H1 (cell line): ENCODE measurements around the gene STXBP6. TPM values are rescaled to one million over a fixed set of nuclear protein-coding genes. Genes with fewer than 3 reads are reported as not detected.

Source experiments
- CTCF ChIA-PET: fragments of 300-600 bp; sonication (Branson Sonifier 250); formaldehyde crosslinking; loops from one replicate; lab custom pipeline; 2021; ENCODE audit not compliant: partially characterized antibody; lab: Charles Lee
- POLR2A ChIA-PET: fragments of 300-600 bp; sonication (Branson Sonifier 250); formaldehyde crosslinking; loops from one replicate; lab custom pipeline; 2021; ENCODE audit warnings: inconsistent platforms; ENCODE audit not compliant: partially characterized antibody; lab: Charles Lee
- DNase-seq, 2 experiments: peaks; one replicate each; pipeline versions ENCODE4 v3.0.0 to v3.0.0-alpha.2; 2010 to 2022; ENCODE audit warnings: low spot score in 2 of 2, low read depth in 1 of 2, mixed read lengths in 1 of 2
- FAIRE-seq: peaks from 2 replicates; lab custom pipeline; 2011; peaks lifted over from hg19 to GRCh38; lab: Jason Lieb, UNC
- H2AFZ ChIP-seq: 2 replicates; pipeline ENCODE4 v1.8.1; 2012; ENCODE audit warnings: low read length, inconsistent platforms
- H2AK5ac ChIP-seq: 2 replicates; pipeline ENCODE4 v1.6.1; 2013; ENCODE audit warnings: low read depth, low read length
- H2BK120ac ChIP-seq: replicated peaks from 2 replicates; pipeline ENCODE3; 2013; ENCODE audit warnings: low read depth, low read length, inconsistent platforms
- H2BK12ac ChIP-seq: 2 replicates; pipeline ENCODE4 v1.6.1; 2013; ENCODE audit warnings: low read depth, low read length
- H2BK15ac ChIP-seq: 2 replicates; pipeline ENCODE4 v1.6.1; 2013; ENCODE audit warnings: low read length
- H2BK20ac ChIP-seq: 2 replicates; pipeline ENCODE4 v1.6.1; 2013; ENCODE audit warnings: low read length
- H2BK5ac ChIP-seq: 2 replicates; pipeline ENCODE4 v1.6.1; 2013; ENCODE audit warnings: low read depth, low read length
- H3K14ac ChIP-seq: 2 replicates; pipeline ENCODE4 v1.6.1; 2013; ENCODE audit warnings: inconsistent platforms; ENCODE audit not compliant: insufficient read length
- H3K18ac ChIP-seq: 2 replicates; pipeline ENCODE4 v1.6.1; 2013; ENCODE audit warnings: low read length; ENCODE audit errors: extremely low read depth
- H3K23ac ChIP-seq: 2 replicates; pipeline ENCODE4 v1.6.1; 2013; ENCODE audit warnings: inconsistent platforms; ENCODE audit not compliant: insufficient read length
- H3K23me2 ChIP-seq: 2 replicates; pipeline ENCODE4 v1.6.1; 2013; ENCODE audit warnings: low read depth, low read length
- H3K27ac ChIP-seq: 2 replicates; pipeline ENCODE4 v1.6.1; 2011; ENCODE audit warnings: low read depth, low read length, inconsistent platforms
- H3K27me3 ChIP-seq, 4 experiments: replicated peaks in 1 of 4; 1 replicate in 1 of 4; 2 replicates in 3 of 4; pipeline versions ENCODE4 v1.6.1 to v1.8.1; 2011 to 2013; ENCODE audit warnings: low read length in 3 of 4, mild to moderate bottlenecking in 3 of 4, inconsistent platforms in 2 of 4, mixed read lengths in 2 of 4, moderate library complexity in 1 of 4; ENCODE audit not compliant: control insufficient read depth in 3 of 4, insufficient read depth in 3 of 4; ENCODE audit errors: extremely low read depth in 1 of 4
- H3K36me3 ChIP-seq, 4 experiments: 2 replicates each; pipeline versions ENCODE4 v1.6.1 to v1.8.1; 2011 to 2013; ENCODE audit warnings: mild to moderate bottlenecking in 4 of 4, low read length in 3 of 4, moderate library complexity in 2 of 4, control low read depth in 1 of 4, inconsistent platforms in 1 of 4; ENCODE audit not compliant: insufficient read depth in 4 of 4, control insufficient read depth in 2 of 4
- H3K4ac ChIP-seq: replicated peaks from 2 replicates; pipeline ENCODE3; 2013; ENCODE audit warnings: low read length, low read depth, mixed read lengths, inconsistent platforms; ENCODE audit not compliant: insufficient read length
- H3K4me1 ChIP-seq, 4 experiments: replicated peaks in 1 of 4; 1 replicate in 1 of 4; 2 replicates in 3 of 4; pipeline versions ENCODE4 v1.6.1 to v1.8.1; 2011 to 2013; ENCODE audit warnings: low read length in 3 of 4, inconsistent platforms in 2 of 4, mixed read lengths in 1 of 4; ENCODE audit not compliant: insufficient read depth in 4 of 4, control insufficient read depth in 3 of 4
- H3K4me2 ChIP-seq, 2 experiments: 2 replicates each; pipeline versions ENCODE4 v1.6.1 to v1.8.1; 2011 to 2013; ENCODE audit warnings: low read depth in 2 of 2, low read length in 2 of 2, control low read depth in 1 of 2, inconsistent platforms in 1 of 2, mild to moderate bottlenecking in 1 of 2; ENCODE audit not compliant: insufficient read depth in 1 of 2
- H3K4me3 ChIP-seq, 4 experiments: fragments of 200-600, 300-600 bp in 1 of 4; sonication (generic), shearing (Covaris generic), sonication (Bioruptor Twin) in 1 of 4; 2 replicates each; pipeline versions ENCODE4 v1.5.1 to v1.8.1; 2011 to 2016; ENCODE audit warnings: low read length in 4 of 4, low read depth in 3 of 4, control low read depth in 2 of 4, inconsistent platforms in 2 of 4, mild to moderate bottlenecking in 2 of 4, mixed read lengths in 1 of 4, moderate library complexity in 1 of 4; ENCODE audit not compliant: insufficient read depth in 2 of 4; ENCODE audit errors: extremely low read depth in 1 of 4
- H3K56ac ChIP-seq: replicated peaks from 2 replicates; pipeline ENCODE3; 2013; ENCODE audit warnings: low read depth, mild to moderate bottlenecking, mixed read lengths, low read length, inconsistent platforms; ENCODE audit not compliant: insufficient read length
- H3K79me1 ChIP-seq: 2 replicates; pipeline ENCODE4 v1.6.1; 2013; ENCODE audit warnings: low read depth, low read length, control low read depth
- H3K79me2 ChIP-seq, 2 experiments: 2 replicates each; pipeline versions ENCODE4 v1.6.1 to v1.8.1; 2012 to 2013; ENCODE audit warnings: low read length in 2 of 2, mild to moderate bottlenecking in 2 of 2, inconsistent platforms in 1 of 2; ENCODE audit not compliant: insufficient read depth in 2 of 2, control insufficient read depth in 1 of 2
- H3K9ac ChIP-seq, 4 experiments: replicated peaks in 1 of 4; 1 replicate in 1 of 4; 2 replicates in 3 of 4; pipeline versions ENCODE4 v1.6.1 to v1.8.1; 2011 to 2013; ENCODE audit warnings: low read depth in 3 of 4, low read length in 3 of 4, control low read depth in 2 of 4, mild to moderate bottlenecking in 2 of 4, moderate library complexity in 2 of 4, inconsistent platforms in 1 of 4; ENCODE audit errors: extremely low read depth in 1 of 4
- H3K9me3 ChIP-seq, 2 experiments: 2 replicates each; pipeline versions ENCODE4 v1.6.1 to v1.8.1; 2012 to 2013; ENCODE audit warnings: mild to moderate bottlenecking in 2 of 2, moderate library complexity in 2 of 2, control low read depth in 1 of 2, inconsistent platforms in 1 of 2, low read depth in 1 of 2, low read length in 1 of 2, mixed read lengths in 1 of 2; ENCODE audit not compliant: insufficient read depth in 2 of 2
- H4K20me1 ChIP-seq, 2 experiments: replicated peaks in 1 of 2; 2 replicates each; pipeline versions ENCODE3 to v1.8.1; 2011 to 2013; ENCODE audit warnings: inconsistent platforms in 2 of 2, low read length in 2 of 2, mild to moderate bottlenecking in 1 of 2; ENCODE audit not compliant: insufficient read depth in 2 of 2, control insufficient read depth in 1 of 2
- H4K5ac ChIP-seq: 2 replicates; pipeline ENCODE4 v1.6.1; 2013; ENCODE audit warnings: low read length, low read depth, mixed read lengths, inconsistent platforms; ENCODE audit not compliant: insufficient read length
- H4K8ac ChIP-seq: 2 replicates; pipeline ENCODE4 v1.8.0; 2013; ENCODE audit warnings: mild to moderate bottlenecking, moderate library complexity, low read length, inconsistent platforms; ENCODE audit not compliant: insufficient read depth; ENCODE audit errors: extremely low read depth
- H4K91ac ChIP-seq: replicated peaks from 2 replicates; pipeline ENCODE3; 2013; ENCODE audit warnings: low read length, mixed read lengths, inconsistent platforms; ENCODE audit not compliant: insufficient read length
- EP300 ChIP-seq, 2 experiments: IDR thresholded peaks; 1 replicate in 1 of 2; 2 replicates in 1 of 2; pipeline ENCODE4 v1.6.1; 2011 to 2012; ENCODE audit warnings: low read depth in 2 of 2, low read length in 2 of 2, mild to moderate bottlenecking in 2 of 2, borderline replicate concordance in 1 of 2, inconsistent platforms in 1 of 2, moderate library complexity in 1 of 2
- GTF2F1 ChIP-seq: IDR thresholded peaks from 2 replicates; pipeline ENCODE4 v1.6.1; 2012; ENCODE audit warnings: low read depth, low read length, improper control_type of control experiment, borderline replicate concordance
- JUND ChIP-seq: IDR thresholded peaks from 2 replicates; pipeline ENCODE4 v1.6.1; 2011; ENCODE audit warnings: mild to moderate bottlenecking, improper control_type of control experiment, low read length
- NANOG ChIP-seq: IDR thresholded peaks from 2 replicates; pipeline ENCODE4 v1.6.1; 2011; ENCODE audit warnings: low read length, low read depth, mild to moderate bottlenecking, inconsistent platforms; ENCODE audit not compliant: insufficient read depth, poor library complexity, severe bottlenecking
- NRF1 ChIP-seq: IDR thresholded peaks from 2 replicates; pipeline ENCODE4 v1.6.1; 2011; ENCODE audit warnings: mild to moderate bottlenecking, low read depth, low read length, improper control_type of control experiment
- RFX5 ChIP-seq: IDR thresholded peaks from 2 replicates; pipeline ENCODE4 v1.6.1; 2011; ENCODE audit warnings: low read depth, low read length, improper control_type of control experiment, borderline replicate concordance
- SP4 ChIP-seq: IDR thresholded peaks from 2 replicates; pipeline ENCODE4 v1.6.1; 2012; ENCODE audit warnings: low read length, inconsistent platforms
- WGBS, 2 experiments: shearing (Covaris generic) in 1 of 2; methylation state at CpG; one replicate each; pipeline versions ENCODE4 v1.1.6 to v1.1.7; 2013 to 2015; ENCODE audit warnings: low lambda C conversion rate in 2 of 2, mixed read lengths in 2 of 2, inconsistent platforms in 1 of 2, low coverage in 1 of 2, missing lambda C conversion rate in 1 of 2; ENCODE audit not compliant: insufficient replicate concordance in 2 of 2, insufficient coverage in 1 of 2, insufficient read length in 1 of 2; ENCODE audit errors: extremely low coverage in 1 of 2, missing lambda C conversion rate in 1 of 2; 5-methylcytosine and 5-hydroxymethylcytosine counted together
- polyA plus RNA-seq, 7 experiments: library from polyadenylated mRNA; depleted of rRNA in 3 of 7; stranded (reverse) in 5 of 7; unstranded in 2 of 7; fragments of >200 nt in 5 of 7; fragments of 200-250 nt in 2 of 7; gene quantifications; 1 replicate in 5 of 7; 2 replicates in 1 of 7; 4 replicates in 1 of 7; pipeline versions ENCODE4 v1.2.1 to v1.2.3, GENCODE V29; 2011 to 2013; ENCODE audit warnings: missing spikeins in 2 of 7, mixed read lengths in 2 of 7
- total RNA-seq: library from RNA; stranded (reverse); fragmentation: NEBNext Ultra II Directional; extraction: Animal tissue kit (Norgen Biotek cat#: 25700); gene quantifications from 2 replicates; pipeline ENCODE4 v1.2.1, GENCODE V29; 2021

STXBP6 gene
- total and polyA plus RNA-seq, 2 of the 8 experiments (the other 6 are each of a cell fraction or from before 2014, with no cell fraction given) = 9.4 to 18.1 TPM

GRCh38 chr14:24996930-24997725, 52.8 kb downstream of the STXBP6 start:
- H3K4me2 ChIP-seq = no peak overlapping the region
- no peak overlapping the region for H2BK120ac ChIP-seq
- no peak overlapping the region for H2AFZ ChIP-seq
- H3K23me2 ChIP-seq = no peaks in the 10 kb centered on the region
- H3K18ac ChIP-seq = no peak overlapping the region
- H3K23ac ChIP-seq = no peak overlapping the region
- no peak overlapping the region for H3K14ac ChIP-seq
- H3K36me3 ChIP-seq = no peaks in the 10 kb centered on the region
- H3K4me1 ChIP-seq = peaks cover 0 to 2% (median 0%) of the 10 kb centered on the region in 4 experiments; a peak in 1 of 7 replicates
- H3K4ac ChIP-seq = no peak overlapping the region
- H4K91ac ChIP-seq = no peak overlapping the region
- no peaks in the 10 kb centered on the region for H3K79me2 ChIP-seq
- no peak overlapping the region for H2BK12ac ChIP-seq
- peaks cover 0 to 2% of the 10 kb centered on the region in 2 experiments; a peak in 1 of 4 replicates for H3K9me3 ChIP-seq
- no peak overlapping the region for H3K4me3 ChIP-seq
- no peak overlapping the region for H2BK20ac ChIP-seq
- no peak overlapping the region for H4K8ac ChIP-seq
- H3K27ac ChIP-seq = no peak overlapping the region
- CTCF ChIA-PET = interaction anchor here (0.6 to 1.3 kb wide), 3 partner anchors 7 to 190 kb away, joined by 3 to 4 read pairs (median 3); no protein-coding TSS in a partner anchor
- POLR2A ChIA-PET = no interaction called here
- no peaks in the 10 kb centered on the region for H3K27me3 ChIP-seq
- H2BK5ac ChIP-seq = no peak overlapping the region
- H3K79me1 ChIP-seq = peaks cover 3% of the 10 kb centered on the region; the same call in 1 of the 2 replicates
- no peak overlapping the region for H2BK15ac ChIP-seq
- no peak overlapping the region for H2AK5ac ChIP-seq
- H4K5ac ChIP-seq = no peak overlapping the region
- H3K56ac ChIP-seq = no peak overlapping the region
- DNase-seq = no peak
- TF ChIP-seq NRF1 (no peak), SP4 (no peak), NANOG (no peak), GTF2F1 (no peak), JUND (no peak), RFX5 (no peak), EP300 (IDR thresholded peaks at IDR 0.05; ENCODE audit: borderline replicate concordance in 1 of 2, low read depth in 2 of 2, low read length in 2 of 2) (no peak)
- WGBS, 2 experiments = 89% methylated on average over 6 of the region's 6 CpGs; no CpG with 5 or more reads in 1 of the 2 experiments
- no peaks in the 10 kb centered on the region for H4K20me1 ChIP-seq
- no peak for FAIRE-seq
- H3K9ac ChIP-seq = no peak overlapping the region
